Lung (tissue), 12 donors: ENCODE measurements around the gene BMAL1. TPM values are rescaled to one million over a fixed set of nuclear protein-coding genes. Genes with fewer than 3 reads are reported as not detected.
"Not testable (repeated sequence)": the region's sequence is repeated elsewhere in the genome, so short reads cannot be mapped to it uniquely, and the experiment has no call there.

ENCODE experiments used
- ATAC-seq: fragments of 200-7000 bp; cut with Tn5 transposase; one replicate; pipeline ENCODE4 v1.9.1; 2020; ENCODE audit warnings: moderate number of reproducible peaks; ENCODE audit not compliant: insufficient read depth, low FRiP score
- DNase-seq, 3 donors: peaks; one replicate each; pipeline ENCODE4 v3.0.0-alpha.2; 2013 to 2017
- H3K27ac ChIP-seq, 2 donors: one replicate each; pipeline ENCODE4 v1.5.1; 2013; ENCODE audit warnings: mild to moderate bottlenecking in 2 of 2, moderate library complexity in 2 of 2, control low read depth in 1 of 2, inconsistent platforms in 1 of 2, low read depth in 1 of 2, low read length in 1 of 2
- H3K27me3 ChIP-seq, 3 donors: one replicate each; pipeline ENCODE4 v1.5.1; 2013; ENCODE audit warnings: low read length in 2 of 3; ENCODE audit not compliant: control insufficient read depth in 3 of 3, insufficient read depth in 3 of 3
- H3K36me3 ChIP-seq, 4 donors: one replicate each; pipeline ENCODE4 v1.5.1; 2013; ENCODE audit warnings: low read length in 4 of 4, mild to moderate bottlenecking in 1 of 4, moderate library complexity in 1 of 4; ENCODE audit not compliant: control insufficient read depth in 4 of 4, insufficient read depth in 4 of 4
- H3K4me1 ChIP-seq, 5 donors: one replicate each; pipeline ENCODE4 v1.5.1; 2013; ENCODE audit warnings: low read length in 5 of 5, mild to moderate bottlenecking in 2 of 5, moderate library complexity in 1 of 5; ENCODE audit not compliant: control insufficient read depth in 5 of 5, insufficient read depth in 5 of 5
- H3K4me3 ChIP-seq: one replicate; pipeline ENCODE4 v1.5.1; 2013; ENCODE audit warnings: mild to moderate bottlenecking, control low read depth, moderate library complexity
- H3K9ac ChIP-seq, 2 donors: one replicate each; pipeline ENCODE4 v1.5.1; 2013; ENCODE audit warnings: low read length in 2 of 2, control low read depth in 1 of 2; ENCODE audit not compliant: insufficient read depth in 1 of 2
- H3K9me3 ChIP-seq, 4 donors: one replicate each; pipeline ENCODE4 v1.5.1; 2013; ENCODE audit warnings: low read length in 3 of 4, mild to moderate bottlenecking in 1 of 4, moderate library complexity in 1 of 4; ENCODE audit not compliant: control insufficient read depth in 4 of 4, insufficient read depth in 3 of 4
- WGBS, 2 donors: extraction: QIAGEN DNeasy Blood & Tissue Kit; methylation state at CpG; one replicate each; pipeline ENCODE4 v1.1.7; 2013; 5-methylcytosine and 5-hydroxymethylcytosine counted together
- polyA plus RNA-seq, 2 donors: library from polyadenylated mRNA; stranded (reverse); fragments of 200-250 nt; gene quantifications; one replicate each; pipeline ENCODE4 v1.2.1, GENCODE V29; 2013
- total RNA-seq, 2 donors: library from RNA; depleted of rRNA in 1 of 2; stranded (reverse); fragments of >200 nt in 1 of 2; gene quantifications; one replicate each; pipeline ENCODE4 v1.2.1, GENCODE V29; 2014 to 2021
- TF ChIP-seq, protein P1 (sequence below): IDR thresholded peaks from 2 replicates; pipeline ENCODE4 v1.5.1; 2012; ENCODE audit warnings: mild to moderate bottlenecking; ENCODE audit errors: control extremely low read depth, extremely low read depth
- donor health status: control.
- donor health status: control.
- donor health status: Bipolar disorder and iron deficiency.
- donor health status: healthy.
- donor health status: DM: yes; HTN: yes; CAD: no.

The BMAL1 gene
- total and polyA plus RNA-seq, 4 donors, result 13.4 to 38.0 (median 26.2) TPM

DNA sequence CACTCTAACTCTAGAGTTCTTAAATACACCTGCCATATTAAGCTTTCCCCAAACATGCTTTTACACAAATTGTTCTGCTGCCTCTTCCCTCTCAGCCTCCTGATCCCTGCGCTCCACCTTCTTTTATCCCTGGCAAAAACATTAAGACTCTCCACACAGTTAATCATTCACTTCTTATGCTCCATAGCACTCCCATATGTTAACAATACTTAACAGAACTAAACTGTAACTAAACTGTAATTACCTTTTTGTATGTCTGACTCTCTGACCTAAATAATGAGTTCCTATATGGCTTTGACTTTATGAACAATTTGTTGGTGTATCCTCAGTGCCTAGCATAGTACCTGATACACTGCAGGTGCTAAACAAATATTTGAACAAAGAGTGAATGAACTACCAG lies 113.6 kb downstream of the BMAL1 start:
- Histone ChIP-seq H3K9me3 (no peaks in the 10 kb centered on the region), H3K9ac (no peak overlapping the region), H3K27me3 (no peaks in the 10 kb centered on the region), H3K36me3 (peaks cover 7 to 12% (median 10%) of the 10 kb centered on the region in 4 donors), H3K4me3 (no peak overlapping the region), H3K27ac (no peak overlapping the region), H3K4me1 (no peaks in the 10 kb centered on the region)
- TF ChIP-seq, protein P1, sequence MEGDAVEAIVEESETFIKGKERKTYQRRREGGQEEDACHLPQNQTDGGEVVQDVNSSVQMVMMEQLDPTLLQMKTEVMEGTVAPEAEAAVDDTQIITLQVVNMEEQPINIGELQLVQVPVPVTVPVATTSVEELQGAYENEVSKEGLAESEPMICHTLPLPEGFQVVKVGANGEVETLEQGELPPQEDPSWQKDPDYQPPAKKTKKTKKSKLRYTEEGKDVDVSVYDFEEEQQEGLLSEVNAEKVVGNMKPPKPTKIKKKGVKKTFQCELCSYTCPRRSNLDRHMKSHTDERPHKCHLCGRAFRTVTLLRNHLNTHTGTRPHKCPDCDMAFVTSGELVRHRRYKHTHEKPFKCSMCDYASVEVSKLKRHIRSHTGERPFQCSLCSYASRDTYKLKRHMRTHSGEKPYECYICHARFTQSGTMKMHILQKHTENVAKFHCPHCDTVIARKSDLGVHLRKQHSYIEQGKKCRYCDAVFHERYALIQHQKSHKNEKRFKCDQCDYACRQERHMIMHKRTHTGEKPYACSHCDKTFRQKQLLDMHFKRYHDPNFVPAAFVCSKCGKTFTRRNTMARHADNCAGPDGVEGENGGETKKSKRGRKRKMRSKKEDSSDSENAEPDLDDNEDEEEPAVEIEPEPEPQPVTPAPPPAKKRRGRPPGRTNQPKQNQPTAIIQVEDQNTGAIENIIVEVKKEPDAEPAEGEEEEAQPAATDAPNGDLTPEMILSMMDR, result no peak
- ATAC-seq (no peak), DNase-seq (peak in 1 of 3 donors; percentile 22)
- WGBS, 2 donors, result 87 to 91% methylated on average over 1 of the region's 1 CpG

DNA sequence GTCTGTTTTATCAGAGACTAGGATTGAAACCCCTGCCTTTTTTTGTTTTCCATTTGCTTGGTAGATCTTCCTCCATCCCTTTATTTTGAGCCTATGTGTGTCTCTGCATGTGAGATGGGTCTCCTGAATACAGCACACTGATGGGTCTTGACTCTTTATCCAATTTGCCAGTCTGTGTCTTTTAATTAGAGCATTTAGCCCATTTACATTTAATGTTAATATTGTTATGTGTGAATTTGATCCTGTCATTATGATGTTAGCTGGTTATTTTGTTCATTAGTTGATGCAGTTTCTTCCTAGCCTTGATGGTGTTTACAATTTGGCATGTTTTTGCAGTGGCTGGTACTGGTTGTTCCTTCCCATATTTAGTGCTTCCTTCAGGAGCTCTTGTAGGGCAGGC lies 120.7 kb downstream of the BMAL1 start:
- not testable (repeated sequence) for H3K9ac ChIP-seq, H3K4me1 ChIP-seq, H3K27me3 ChIP-seq, H3K4me3 ChIP-seq, DNase-seq, ATAC-seq, H3K27ac ChIP-seq, H3K9me3 ChIP-seq
- H3K36me3 ChIP-seq, result peaks cover 0 to 14% (median 6%) of the 10 kb centered on the region in 4 donors

DNA sequence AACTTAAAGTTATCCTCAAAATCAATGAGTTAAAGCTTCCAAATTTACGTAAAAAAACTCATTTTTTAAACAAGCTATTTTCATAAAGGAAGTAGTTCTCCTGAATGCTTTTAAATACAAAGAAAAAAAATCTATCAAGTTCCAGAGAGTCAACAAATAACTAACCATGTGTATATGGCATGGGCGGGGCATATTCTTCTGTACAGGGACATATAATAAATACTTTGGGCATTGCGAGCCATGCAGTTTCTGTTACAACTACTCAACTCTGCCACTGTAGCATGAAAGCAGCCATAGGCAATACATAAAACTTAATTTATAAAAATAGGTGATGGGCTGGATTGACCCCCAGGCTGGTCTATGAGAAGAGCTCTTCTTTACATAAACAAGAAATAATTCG lies 127.6 kb downstream of the BMAL1 start:
- peaks cover 0 to 25% (median 23%) of the 10 kb centered on the region in 4 donors for H3K36me3 ChIP-seq
- ATAC-seq, result no peak

DNA sequence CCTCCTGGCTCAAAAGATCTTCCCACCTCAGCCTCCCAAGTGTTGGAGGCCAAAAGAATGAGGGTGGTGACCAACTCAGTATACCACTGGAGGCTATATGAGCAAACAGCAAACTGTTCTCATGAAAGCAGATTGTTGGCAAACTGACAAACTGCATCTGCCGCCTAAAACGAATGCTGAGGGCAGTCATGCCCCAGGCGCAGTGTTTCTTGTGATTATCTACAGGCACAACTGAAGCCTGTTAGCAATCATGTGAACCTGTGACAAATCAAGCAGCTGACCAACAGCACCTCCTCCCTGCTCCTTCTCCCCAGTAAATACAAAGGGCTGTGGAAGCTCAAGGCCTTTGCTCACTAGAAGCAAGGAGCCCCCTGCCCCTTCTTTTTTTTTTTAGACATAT lies 137.6 kb downstream of the BMAL1 start:
- no peak for ATAC-seq

More for the DNA sequence above, 127.6 kb downstream of the BMAL1 start:
- Histone ChIP-seq H3K9ac (no peak overlapping the region), H3K27me3 (no peaks in the 10 kb centered on the region), H3K4me1 (no peaks in the 10 kb centered on the region), H3K9me3 (no peaks in the 10 kb centered on the region), H3K27ac (no peak overlapping the region), H3K4me3 (no peak overlapping the region)
- WGBS, 2 donors, result 96 to 97% methylated on average over 4 of the region's 4 CpGs
- TF ChIP-seq, protein P1, result no peak
- DNase-seq, result no peak

More for the DNA sequence above, 137.6 kb downstream of the BMAL1 start:
- DNase-seq, result peak in 1 of 3 donors; percentile 3
- no peak overlapping the region for H3K4me3 ChIP-seq
- H3K4me1 ChIP-seq, result peaks cover 0 to 2% (median 0%) of the 10 kb centered on the region in 5 donors
- 92 to 94% methylated on average over 3 of the region's 3 CpGs for WGBS, 2 donors
- no peak overlapping the region for H3K27ac ChIP-seq
- peaks cover 0 to 3% (median 0%) of the 10 kb centered on the region in 4 donors for H3K9me3 ChIP-seq
- peaks cover 8 to 22% (median 15%) of the 10 kb centered on the region in 4 donors for H3K36me3 ChIP-seq
- H3K9ac ChIP-seq, result no peak overlapping the region
- no peaks in the 10 kb centered on the region for H3K27me3 ChIP-seq
- TF ChIP-seq, protein P1, result no peak
